ENCODE measurements around the gene SF3A1.

DNA sequence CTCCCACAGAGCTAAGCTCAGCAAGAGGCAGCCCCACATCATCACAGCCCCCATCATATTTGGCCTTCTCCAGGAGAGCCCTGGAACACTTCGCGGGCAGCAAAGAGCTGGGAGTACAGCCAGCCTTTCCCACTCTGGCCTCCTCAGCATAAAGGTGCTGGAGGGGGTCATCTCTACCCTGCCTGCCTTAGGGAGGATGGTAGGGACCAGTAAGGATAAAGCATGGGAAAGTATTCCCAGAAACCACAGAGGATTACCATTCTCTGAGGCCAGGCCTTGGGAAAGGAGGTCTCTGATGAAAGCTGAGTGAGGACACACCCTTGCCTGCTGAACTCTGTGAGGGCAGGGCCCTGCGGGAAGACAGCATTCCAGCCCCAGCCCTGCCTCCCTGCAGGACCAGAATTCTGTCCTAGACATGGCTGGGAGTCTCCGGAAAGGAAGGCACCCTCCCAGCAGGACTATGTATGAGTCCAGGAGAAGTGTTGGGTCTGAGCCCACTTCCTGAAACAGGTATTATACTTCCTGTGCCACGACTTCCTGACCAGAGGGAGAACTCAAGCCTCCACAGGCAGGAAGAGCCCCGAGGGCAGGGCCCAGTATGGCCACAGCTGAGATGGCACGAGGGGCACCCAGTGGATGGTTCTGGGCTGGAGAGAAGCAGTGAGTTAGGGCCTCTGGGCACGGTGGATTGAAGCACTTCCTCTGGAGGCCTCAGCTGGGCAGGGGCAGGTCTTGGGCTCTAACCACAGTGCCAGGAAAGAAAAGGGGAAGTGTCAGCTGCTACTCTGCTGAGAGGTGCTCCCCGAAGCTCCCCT is 54.5 kb downstream of the SF3A1 start:
- TF ChIP-seq, protein P1, sequence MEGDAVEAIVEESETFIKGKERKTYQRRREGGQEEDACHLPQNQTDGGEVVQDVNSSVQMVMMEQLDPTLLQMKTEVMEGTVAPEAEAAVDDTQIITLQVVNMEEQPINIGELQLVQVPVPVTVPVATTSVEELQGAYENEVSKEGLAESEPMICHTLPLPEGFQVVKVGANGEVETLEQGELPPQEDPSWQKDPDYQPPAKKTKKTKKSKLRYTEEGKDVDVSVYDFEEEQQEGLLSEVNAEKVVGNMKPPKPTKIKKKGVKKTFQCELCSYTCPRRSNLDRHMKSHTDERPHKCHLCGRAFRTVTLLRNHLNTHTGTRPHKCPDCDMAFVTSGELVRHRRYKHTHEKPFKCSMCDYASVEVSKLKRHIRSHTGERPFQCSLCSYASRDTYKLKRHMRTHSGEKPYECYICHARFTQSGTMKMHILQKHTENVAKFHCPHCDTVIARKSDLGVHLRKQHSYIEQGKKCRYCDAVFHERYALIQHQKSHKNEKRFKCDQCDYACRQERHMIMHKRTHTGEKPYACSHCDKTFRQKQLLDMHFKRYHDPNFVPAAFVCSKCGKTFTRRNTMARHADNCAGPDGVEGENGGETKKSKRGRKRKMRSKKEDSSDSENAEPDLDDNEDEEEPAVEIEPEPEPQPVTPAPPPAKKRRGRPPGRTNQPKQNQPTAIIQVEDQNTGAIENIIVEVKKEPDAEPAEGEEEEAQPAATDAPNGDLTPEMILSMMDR (IDR thresholded peaks at IDR 0.05): no peak
- no peak for TF ChIP-seq ZFX (IDR thresholded peaks at IDR 0.05; ENCODE audit: borderline replicate concordance)

Data from 22Rv1 (cell line).